H1 (cell line): ENCODE measurements around the gene MAGI3. TPM values are rescaled to one million over a fixed set of nuclear protein-coding genes. Genes with fewer than 3 reads are reported as not detected.

Experiments used
- FOSL1 ChIP-seq: IDR thresholded peaks from 2 replicates; pipeline ENCODE4 v1.6.1; 2011; ENCODE audit warnings: mild to moderate bottlenecking, low read depth, low read length, moderate library complexity; ENCODE audit not compliant: insufficient read depth
- HDAC2 ChIP-seq, 2 experiments: fragments of 300-600 bp in 1 of 2; sonication (generic) in 1 of 2; IDR thresholded peaks; 2 replicates each; pipeline ENCODE4 v1.6.1; 2011 to 2012; ENCODE audit warnings: low read depth in 2 of 2, low read length in 2 of 2, mild to moderate bottlenecking in 2 of 2, moderate library complexity in 2 of 2, borderline replicate concordance in 1 of 2, inconsistent platforms in 1 of 2
- HDAC6 ChIP-seq: IDR thresholded peaks from one replicate; pipeline ENCODE4 v1.7.1; 2012; ENCODE audit warnings: low read depth, mild to moderate bottlenecking, inconsistent platforms, low read length, moderate library complexity
- KDM5A ChIP-seq: fragments of 200-600 bp; IDR thresholded peaks from 2 replicates; pipeline ENCODE4 v1.7.1; 2012; ENCODE audit warnings: mild to moderate bottlenecking, low read length, inconsistent platforms, mixed read lengths
- POU5F1 ChIP-seq: IDR thresholded peaks from 2 replicates; pipeline ENCODE4 v1.6.1; 2011; ENCODE audit warnings: low read depth, mild to moderate bottlenecking, low read length, moderate library complexity
- SP1 ChIP-seq: IDR thresholded peaks from 2 replicates; pipeline ENCODE4 v1.6.1; 2011; ENCODE audit warnings: low read depth, low read length
- SP2 ChIP-seq: IDR thresholded peaks from 2 replicates; pipeline ENCODE4 v1.6.1; 2012; ENCODE audit warnings: mild to moderate bottlenecking, low read length, inconsistent platforms
- polyA plus RNA-seq, 7 experiments: library from polyadenylated mRNA; depleted of rRNA in 3 of 7; stranded (reverse) in 5 of 7; unstranded in 2 of 7; fragments of >200 nt in 5 of 7; fragments of 200-250 nt in 2 of 7; gene quantifications; 1 replicate in 5 of 7; 2 replicates in 1 of 7; 4 replicates in 1 of 7; pipeline versions ENCODE4 v1.2.1 to v1.2.3, GENCODE V29; 2011 to 2013; ENCODE audit warnings: missing spikeins in 2 of 7, mixed read lengths in 2 of 7
- total RNA-seq: library from RNA; stranded (reverse); fragmentation: NEBNext Ultra II Directional; extraction: Animal tissue kit (Norgen Biotek cat#: 25700); gene quantifications from 2 replicates; pipeline ENCODE4 v1.2.1, GENCODE V29; 2021

Gene MAGI3
- total and polyA plus RNA-seq, 2 of the 8 experiments (the other 6 are each of a cell fraction or from before 2014, with no cell fraction given): 2.3 to 7.8 TPM

DNA sequence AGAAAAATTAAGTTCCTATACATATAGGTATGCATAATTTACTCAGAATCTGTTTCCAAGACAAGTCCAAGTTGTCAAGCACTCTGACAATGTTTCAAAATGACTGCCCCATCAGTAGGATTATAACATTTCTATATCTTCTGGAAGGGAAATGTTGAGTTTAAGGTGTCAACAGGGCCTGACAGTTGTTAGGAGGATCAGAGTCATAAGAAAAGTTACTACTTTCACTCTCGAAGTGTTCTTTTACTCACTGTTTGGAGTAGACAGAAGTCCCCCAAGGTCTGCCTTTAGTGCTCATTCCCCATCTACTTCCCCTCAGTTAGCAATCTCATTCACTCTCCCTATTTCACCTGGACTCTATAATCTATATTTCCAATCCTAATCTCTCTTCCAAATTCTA lies 20.6 kb upstream of the MAGI3 start (continued):
- TF ChIP-seq SP1: no peak
- no peak for TF ChIP-seq HDAC2 (IDR thresholded peaks at IDR 0.05; ENCODE audit: borderline replicate concordance in 1 of 2, low read depth in 2 of 2, low read length in 2 of 2)
- TF ChIP-seq FOSL1: no peak
- no peak for TF ChIP-seq KDM5A
- no peak for TF ChIP-seq SP2
- TF ChIP-seq HDAC6: no peak
- TF ChIP-seq POU5F1: no peak
